COLO829 (cell line): ENCODE measurements around the gene RALGPS1.

Experiments used
- DNase-seq: peaks from one replicate; pipeline ENCODE4 v3.0.0; 2012; ENCODE audit warnings: low spot score

The RALGPS1 gene

DNA sequence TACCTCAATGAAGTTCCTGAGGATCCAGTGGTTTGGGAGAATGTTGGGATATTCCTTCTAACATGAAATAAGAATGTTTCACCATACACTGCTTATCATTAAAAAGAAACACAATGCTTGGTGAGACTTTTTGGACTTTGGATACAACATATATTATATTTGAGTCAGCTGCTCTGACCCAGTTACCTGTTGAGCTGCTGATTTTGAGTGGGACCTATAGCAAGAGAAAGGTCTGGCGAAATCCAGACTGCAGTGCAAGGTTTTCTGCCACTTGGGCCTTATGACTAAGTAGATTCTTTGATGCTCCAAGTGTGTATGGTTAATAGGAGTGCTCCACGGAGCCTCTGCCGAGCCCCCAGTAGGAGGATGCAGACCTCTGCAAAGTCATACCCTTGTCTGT lies 10.0 kb upstream of the RALGPS1 start:
- no peak for DNase-seq

DNA sequence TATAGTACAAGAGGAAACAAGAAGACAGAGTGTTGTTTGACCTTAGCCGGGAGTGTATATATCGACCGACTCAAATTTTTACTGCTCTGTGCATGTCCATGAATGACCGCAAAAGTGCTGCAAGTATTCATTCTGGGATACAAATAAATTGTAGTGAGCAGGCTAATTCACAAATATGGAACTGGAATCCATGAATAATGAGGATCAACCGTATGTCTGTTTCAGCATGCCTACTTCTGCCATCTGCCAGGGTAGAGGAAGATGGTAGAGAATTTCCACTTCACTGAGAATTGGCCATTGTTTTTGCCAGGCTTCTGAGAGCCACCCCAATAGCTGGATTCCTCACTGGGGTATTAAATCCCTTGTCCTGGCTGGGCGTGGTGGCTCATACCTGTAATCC lies 8.5 kb upstream of the RALGPS1 start:
- DNase-seq = no peak

GRCh38 chr9:126907058-126907457 lies 7.5 kb upstream of the RALGPS1 start:
- no peak for DNase-seq

DNA sequence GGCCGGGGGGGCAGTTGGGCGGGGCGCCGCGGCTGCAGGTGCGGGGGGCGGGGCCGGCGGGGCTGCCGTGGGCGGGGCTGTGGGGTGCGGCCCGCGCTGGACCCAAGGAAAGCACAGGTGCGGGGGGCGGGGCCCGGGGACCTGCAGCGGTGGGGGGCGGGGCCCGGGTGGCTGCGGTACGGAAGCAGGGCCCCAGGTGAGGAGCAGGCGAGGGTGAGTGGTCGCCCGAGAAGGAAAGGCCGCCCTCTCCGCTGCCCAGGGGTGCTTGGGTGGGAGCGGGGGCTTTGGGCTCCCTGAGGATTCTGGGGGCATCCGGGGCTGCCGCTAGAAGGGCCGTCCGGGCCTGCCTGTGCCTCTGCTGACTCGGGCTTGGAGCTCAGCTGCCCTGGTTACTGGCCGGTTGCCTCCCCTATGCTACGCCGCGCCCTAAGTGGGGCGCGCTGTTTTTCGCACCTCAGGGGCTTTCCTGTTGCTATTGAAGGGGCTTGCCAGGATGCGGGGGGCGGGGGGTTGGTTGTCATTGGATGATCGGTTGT lies 767 bp downstream of the RALGPS1 start:
- no peak for DNase-seq

GRCh38 chr9:126915846-126916543 lies 1.4 kb downstream of the RALGPS1 start:
- DNase-seq = no peak

GRCh38 chr9:126916909-126917308 lies 2.3 kb downstream of the RALGPS1 start:
- DNase-seq = no peak

GRCh38 chr9:126919193-126919592 lies 4.6 kb downstream of the RALGPS1 start:
- no peak for DNase-seq

DNA sequence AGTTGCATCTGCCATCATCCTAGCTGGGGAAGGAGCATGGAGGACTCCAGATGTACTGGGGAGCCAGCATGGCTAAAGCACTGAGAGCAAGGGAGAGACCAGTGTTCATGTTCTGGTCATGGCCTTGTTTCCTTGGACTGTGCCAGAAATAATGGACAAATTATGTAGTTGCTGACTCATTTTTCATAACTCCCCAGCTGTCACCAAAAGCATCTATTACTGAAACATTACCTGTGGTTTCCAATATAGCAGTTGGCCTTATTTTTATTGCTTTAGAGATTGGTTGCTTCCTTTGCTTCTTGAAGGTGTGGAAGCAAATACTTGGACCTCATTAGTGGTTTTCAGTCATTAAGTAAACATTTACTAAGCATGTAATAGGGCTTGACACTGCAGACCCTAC lies 11.3 kb downstream of the RALGPS1 start:
- DNase-seq = no peak

GRCh38 chr9:126926364-126926763 lies 11.8 kb downstream of the RALGPS1 start:
- no peak for DNase-seq

DNA sequence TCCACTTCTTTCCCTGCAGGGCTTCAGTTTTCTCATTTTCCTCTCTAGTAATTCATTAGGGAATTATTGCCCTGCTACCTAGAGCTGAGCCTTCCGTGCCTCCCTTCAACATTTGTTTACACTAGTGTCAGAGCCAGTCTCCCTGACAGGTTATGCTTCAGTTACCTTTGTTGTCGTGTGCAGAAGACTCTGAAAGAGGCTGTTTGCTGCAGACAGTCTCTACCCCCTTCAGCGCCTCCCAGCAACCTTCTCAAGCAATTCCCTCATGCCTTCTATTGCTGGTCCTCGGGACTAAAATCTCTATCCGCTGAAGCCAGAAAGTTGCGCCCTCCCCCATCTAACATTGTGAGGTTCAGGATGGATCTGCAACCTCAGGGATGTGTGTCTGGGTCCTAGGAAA lies 12.8 kb downstream of the RALGPS1 start:
- no peak for DNase-seq

DNA sequence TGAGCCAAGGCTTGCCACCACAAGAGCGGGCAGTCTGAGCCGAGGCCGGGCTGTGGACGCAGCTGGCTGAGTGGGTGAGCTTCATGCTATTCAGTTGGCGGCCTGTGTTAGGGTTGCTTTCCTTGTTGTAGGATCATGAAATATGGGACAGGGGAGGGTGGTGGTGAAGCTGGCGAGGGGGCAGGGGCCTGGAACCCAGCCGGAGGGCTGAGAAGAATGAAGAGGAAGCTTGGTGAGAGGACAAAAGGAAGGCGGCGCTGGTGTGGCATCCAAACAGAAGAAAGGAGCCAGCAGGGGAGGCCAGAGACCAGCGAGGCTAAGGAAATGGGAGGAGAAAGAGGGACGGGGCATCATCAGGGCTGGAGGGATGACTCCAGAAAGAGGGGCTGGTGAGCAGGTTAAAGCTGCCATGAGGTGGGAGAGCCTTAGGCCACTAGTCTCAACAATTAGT lies 18.3 kb downstream of the RALGPS1 start:
- no peak for DNase-seq

DNA sequence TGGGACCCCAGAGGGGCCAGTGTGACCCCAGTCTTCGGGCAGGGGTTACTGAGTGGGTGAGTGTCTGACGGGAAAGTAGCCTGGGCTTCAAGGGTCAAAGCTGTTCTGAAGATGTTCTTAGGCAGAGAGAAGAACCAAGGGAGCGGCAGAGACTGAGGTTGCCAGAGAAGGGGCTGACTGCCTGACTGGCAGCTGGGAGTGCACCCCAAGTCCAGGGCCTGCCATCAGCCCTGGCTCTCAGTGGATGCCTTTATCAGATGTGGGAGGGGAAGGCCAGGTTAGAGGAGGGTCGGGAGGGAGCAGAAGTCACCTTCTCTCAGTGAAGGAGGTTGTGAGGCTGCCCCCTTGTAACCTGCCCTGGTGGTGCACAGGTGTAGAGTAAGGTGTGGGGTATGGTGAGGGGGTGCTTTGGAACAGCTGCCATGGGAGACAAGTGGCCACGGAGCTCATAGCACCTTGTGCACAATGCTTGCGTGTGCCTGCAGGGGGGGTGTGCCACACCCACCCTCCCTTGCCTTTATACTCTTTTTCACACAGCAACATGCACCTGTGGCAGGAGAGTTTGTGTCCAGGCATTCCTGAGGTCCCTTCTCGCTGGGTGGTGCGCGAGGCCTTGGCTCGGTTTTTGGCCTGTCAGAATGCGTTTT lies 18.9 kb downstream of the RALGPS1 start:
- no peak for DNase-seq

DNA sequence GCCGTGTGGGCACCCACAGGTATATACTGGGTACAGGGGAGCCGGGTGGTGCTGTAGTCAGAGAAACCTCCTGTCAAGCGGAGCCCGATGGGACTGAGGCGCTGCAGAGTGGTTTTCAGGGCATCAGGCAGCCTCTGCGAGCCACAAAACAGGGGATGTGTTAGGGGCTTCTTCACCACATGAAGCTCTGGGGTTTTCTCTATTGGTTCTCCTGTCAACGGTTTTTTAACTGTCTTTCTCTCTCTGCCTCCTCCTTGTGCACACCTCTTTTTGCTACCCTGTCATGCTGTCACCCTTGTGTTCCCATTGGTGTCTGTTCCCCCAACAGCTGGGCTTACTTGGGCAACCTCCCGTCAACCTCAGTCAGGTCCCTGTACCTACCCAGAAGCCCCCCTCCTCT lies 19.9 kb downstream of the RALGPS1 start:
- no peak for DNase-seq

GRCh38 chr9:126935630-126936029 lies 21.0 kb downstream of the RALGPS1 start:
- DNase-seq = no peak

DNA sequence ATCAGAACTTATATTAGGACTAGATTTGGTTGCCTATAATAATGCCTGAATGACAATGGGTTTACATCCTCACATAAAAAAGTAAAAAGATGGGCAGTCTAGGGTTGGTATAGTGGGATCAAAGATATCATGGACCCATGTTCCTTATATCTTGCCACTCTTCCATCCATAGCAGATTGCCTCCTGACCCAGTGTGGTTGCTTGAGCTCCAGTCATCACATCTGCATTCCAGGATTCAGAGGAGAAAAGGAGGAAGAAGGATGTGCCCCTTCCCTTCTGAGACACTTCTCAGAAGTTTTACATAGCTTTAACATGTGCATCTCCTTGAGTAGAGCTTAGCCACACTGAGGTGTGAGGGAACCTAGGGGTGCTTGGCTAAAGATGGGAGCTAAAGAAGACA lies 22.9 kb downstream of the RALGPS1 start:
- no peak for DNase-seq

- no peak for DNase-seq
These were observed 23.7 kb downstream of the RALGPS1 start for GRCh38 chr9:126938327-126938726.

- no peak for DNase-seq
These were observed 25.2 kb downstream of the RALGPS1 start for GRCh38 chr9:126939821-126940221.

DNA sequence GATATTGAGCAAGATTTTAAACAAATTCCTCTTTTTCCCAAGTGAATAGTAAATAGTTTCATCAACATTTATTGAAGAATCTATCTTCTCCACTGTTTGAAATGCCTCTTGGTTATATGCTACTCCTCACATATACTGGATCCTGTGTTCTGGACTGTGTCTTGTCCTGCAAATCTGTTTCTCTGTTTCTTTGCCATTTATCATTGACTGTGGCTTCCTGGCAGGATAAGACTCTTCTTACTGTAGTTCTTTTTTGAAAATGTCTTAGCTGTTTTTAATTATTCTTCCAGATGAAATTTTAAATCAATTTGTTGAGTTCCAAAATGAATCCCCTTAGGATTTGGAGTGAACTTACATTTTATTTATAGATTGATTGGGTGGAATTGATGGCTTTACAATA lies 27.8 kb downstream of the RALGPS1 start:
- DNase-seq = no peak

- DNase-seq = no peak
These were observed 31.1 kb downstream of the RALGPS1 start for GRCh38 chr9:126945682-126946081.

- no peak for DNase-seq
These were observed 32.9 kb downstream of the RALGPS1 start for GRCh38 chr9:126947529-126947928.

DNA sequence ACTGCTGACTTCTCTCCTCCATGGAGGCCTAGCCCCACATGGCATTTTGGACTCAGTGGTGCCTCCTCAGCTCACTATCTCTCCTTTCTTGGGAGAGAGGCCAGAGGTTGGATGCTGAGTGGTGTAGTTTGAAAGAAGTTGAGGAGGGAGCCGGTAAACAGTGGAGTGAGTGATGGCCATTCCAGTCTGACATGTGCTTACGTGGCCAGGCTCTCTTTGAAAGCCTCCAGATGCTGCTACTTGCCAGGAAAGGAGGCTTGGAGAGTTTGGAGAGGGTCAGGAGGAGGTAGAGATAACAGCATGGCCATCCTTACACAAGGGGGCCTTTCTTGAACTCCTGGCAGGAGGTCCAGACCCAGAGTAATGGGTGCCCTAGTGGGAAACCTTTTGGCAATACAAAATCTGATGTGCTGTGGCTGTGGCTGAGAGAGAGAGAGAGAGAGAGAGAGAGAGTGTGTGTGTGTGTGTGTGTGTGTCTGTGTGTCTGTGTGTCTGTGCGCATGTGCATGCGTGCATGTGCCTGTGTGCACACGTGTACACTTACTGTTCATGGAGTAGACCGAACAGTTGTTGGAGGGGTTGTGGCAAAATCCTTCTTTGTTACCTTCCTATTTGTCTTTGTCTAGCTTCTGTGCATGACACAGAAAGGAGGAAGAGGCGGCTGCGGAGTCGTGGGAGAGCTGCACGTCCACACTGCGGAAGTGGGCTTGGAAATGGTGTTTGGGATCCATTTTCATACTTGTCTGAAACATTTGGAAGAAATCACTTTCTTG lies 37.8 kb downstream of the RALGPS1 start:
- no peak for DNase-seq

- DNase-seq = no peak
These were observed 38.6 kb downstream of the RALGPS1 start for GRCh38 chr9:126953041-126953809.
